BLaER1 treated with 17β-estradiol and CSF1 and Interleukin-3, amounts not matched to agents 10 nM and 100 nM (cell line): Measurements from ENCODE around the gene UGT1A5.
"Not testable (repeated sequence)": the region's sequence is repeated elsewhere in the genome, so short reads cannot be mapped to it uniquely, and the experiment has no call there.

ENCODE experiments used
- H3K27ac ChIP-seq, 11 experiments: shearing (Covaris generic); formaldehyde crosslinking; 2 replicates each; pipeline ENCODE4 v1.8.1; 2022
- H3K27me3 ChIP-seq, 11 experiments: shearing (Covaris generic); formaldehyde crosslinking; 2 replicates each; pipeline ENCODE4 v1.8.1; 2022
- H3K36me3 ChIP-seq, 11 experiments: shearing (Covaris generic); formaldehyde crosslinking; 2 replicates each; pipeline ENCODE4 v1.8.1; 2022
- H3K4me1 ChIP-seq, 10 experiments: shearing (Covaris generic); formaldehyde crosslinking; 2 replicates each; pipeline ENCODE4 v1.8.1; 2022
- H3K4me2 ChIP-seq, 11 experiments: shearing (Covaris generic); formaldehyde crosslinking; 2 replicates each; pipeline ENCODE4 v1.8.1; 2022
- H3K4me3 ChIP-seq, 10 experiments: shearing (Covaris generic); formaldehyde crosslinking; 2 replicates each; pipeline ENCODE4 v1.8.1; 2022
- H3K9ac ChIP-seq, 11 experiments: shearing (Covaris generic); formaldehyde crosslinking; 2 replicates each; pipeline ENCODE4 v1.8.1; 2022
- H3K9me3 ChIP-seq, 11 experiments: shearing (Covaris generic); formaldehyde crosslinking; replicated peaks in 1 of 11; 2 replicates each; pipeline ENCODE4 v1.8.1; 2022
- H4K20me1 ChIP-seq, 11 experiments: shearing (Covaris generic); formaldehyde crosslinking; 2 replicates each; pipeline ENCODE4 v1.8.1; 2022
- Cebpa-rat ChIP-seq, 11 experiments: shearing (Covaris generic); IDR thresholded peaks; 2 replicates each; pipeline ENCODE4 v1.8.1; 2022

The UGT1A5 gene

DNA sequence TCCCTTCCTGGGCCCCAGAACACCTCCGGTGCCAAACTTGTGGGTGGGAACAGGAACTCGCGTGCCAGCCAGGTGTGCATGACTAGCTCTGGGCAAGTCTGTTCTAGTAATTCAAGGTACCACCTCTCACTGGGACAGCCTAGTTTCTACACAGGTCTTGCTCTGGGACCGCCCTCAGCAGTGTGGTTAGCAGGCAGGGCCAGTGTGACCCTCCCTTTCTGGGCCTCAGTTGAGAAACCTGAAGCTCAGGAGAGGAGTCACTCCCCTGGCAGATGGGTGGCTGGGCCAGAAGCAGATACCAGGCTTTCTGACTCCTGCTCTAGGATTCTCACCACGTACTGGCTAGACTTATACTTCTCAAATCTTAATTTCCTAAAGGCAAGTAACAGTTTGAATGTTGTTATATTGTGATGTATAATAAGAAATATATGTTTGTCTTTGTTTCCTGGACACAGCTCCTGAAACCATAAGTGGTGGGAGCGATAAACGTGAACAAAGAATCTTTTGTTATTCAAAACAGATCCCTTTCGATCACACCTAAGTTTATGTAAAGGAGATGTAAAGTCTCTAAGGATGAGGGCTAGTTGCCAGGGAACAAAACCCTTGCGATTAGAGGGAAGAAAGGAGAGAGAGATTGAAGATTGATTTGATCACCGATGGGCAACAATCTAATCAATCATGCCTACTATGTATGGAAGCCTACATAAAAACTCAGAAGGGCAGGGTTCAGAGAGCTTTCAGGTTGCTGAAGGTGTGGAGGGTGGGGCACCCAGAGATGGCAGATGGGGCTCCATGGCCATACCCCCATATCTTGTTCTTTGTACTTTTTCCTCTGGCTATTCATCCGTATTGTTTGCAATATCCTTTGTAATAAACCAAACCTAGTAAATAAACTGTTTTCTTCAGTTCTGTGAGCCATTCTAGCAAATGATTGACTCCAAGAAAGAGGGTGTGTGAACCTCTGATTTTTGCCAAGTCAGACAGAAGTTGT lies 21.0 kb upstream of the UGT1A5 start:
- Histone ChIP-seq H3K36me3 (no peaks in the 10 kb centered on the region), H3K4me3 (no peak overlapping the region), H3K9me3 (no peaks in the 10 kb centered on the region), H3K4me1 (peaks cover 0 to 5% (median 0%) of the 10 kb centered on the region in 10 experiments; a peak in 2 of 20 replicates), H3K9ac (no peak overlapping the region), H3K27me3 (no peaks in the 10 kb centered on the region), H3K4me2 (no peak overlapping the region; a peak in 1 of 22 replicates), H4K20me1 (no peaks in the 10 kb centered on the region), H3K27ac (no peak overlapping the region)
- no peak for TF ChIP-seq Cebpa-rat (IDR thresholded peaks at IDR 0.05)

DNA sequence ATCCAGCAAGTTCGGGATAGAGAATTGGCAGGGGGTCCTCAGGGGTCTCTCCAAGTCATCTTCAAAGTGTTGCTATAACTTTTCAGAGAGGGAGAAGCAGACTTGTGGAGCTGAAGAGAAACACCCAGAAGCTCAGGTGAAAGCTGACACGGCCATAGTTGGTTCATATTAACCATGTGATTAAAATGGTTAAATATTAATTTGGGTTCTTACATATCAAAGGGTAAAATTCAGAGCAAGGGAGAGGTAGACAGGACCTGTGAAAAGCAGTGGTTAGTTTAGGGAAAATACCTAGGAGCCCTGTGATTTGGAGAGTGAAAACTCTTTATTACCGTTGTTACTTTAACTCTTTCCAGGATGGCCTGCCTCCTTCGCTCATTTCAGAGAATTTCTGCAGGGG lies 20.1 kb upstream of the UGT1A5 start, which contains the start of gene UGT1A6:
UGT1A6 (plus strand) TSS at position 243 of the 400 bp plus-strand sequence; CDS start at position 358, 115 bp downstream.
- Histone ChIP-seq H3K9ac (no peak within 1 kb of the TSS), H3K9me3 (no peaks in the 10 kb centered on the region), H3K36me3 (no peaks in the 10 kb centered on the region), H3K27me3 (no peaks in the 10 kb centered on the region), H4K20me1 (no peaks in the 10 kb centered on the region), H3K27ac (no peak within 1 kb of the TSS), H3K4me3 (no peak within 1 kb of the TSS), H3K4me1 (peaks cover 0 to 5% (median 0%) of the 10 kb centered on the region in 10 experiments; a peak in 2 of 20 replicates), H3K4me2 (no peak within 1 kb of the TSS)
- no peak for TF ChIP-seq Cebpa-rat (IDR thresholded peaks at IDR 0.05)

GRCh38 chr2:233693963-233694362 lies 18.7 kb upstream of the UGT1A5 start:
- TF ChIP-seq Cebpa-rat (IDR thresholded peaks at IDR 0.05), result no peak
- no peaks in the 10 kb centered on the region for H3K27me3 ChIP-seq
- no peak overlapping the region for H3K4me3 ChIP-seq
- H4K20me1 ChIP-seq, result no peaks in the 10 kb centered on the region
- H3K36me3 ChIP-seq, result no peaks in the 10 kb centered on the region
- no peak overlapping the region for H3K27ac ChIP-seq
- no peaks in the 10 kb centered on the region for H3K9me3 ChIP-seq
- peaks cover 0 to 5% (median 0%) of the 10 kb centered on the region in 10 experiments; a peak in 2 of 20 replicates for H3K4me1 ChIP-seq
- no peak overlapping the region for H3K4me2 ChIP-seq
- no peak overlapping the region for H3K9ac ChIP-seq

- Histone ChIP-seq H3K27ac (no peak overlapping the region; a peak in 1 of 22 replicates), H3K4me2 (no peak overlapping the region), H3K4me1 (peaks cover 0 to 7% (median 0%) of the 10 kb centered on the region in 10 experiments; a peak in 3 of 20 replicates), H3K36me3 (no peaks in the 10 kb centered on the region), H3K9me3 (peaks cover 0 to 2% (median under 1%) of the 10 kb centered on the region in 11 experiments; a peak in 6 of 22 replicates), H3K4me3 (no peak overlapping the region), H3K9ac (no peak overlapping the region), H3K27me3 (no peaks in the 10 kb centered on the region), H4K20me1 (no peaks in the 10 kb centered on the region)
- no peak for TF ChIP-seq Cebpa-rat (IDR thresholded peaks at IDR 0.05)
Observed at GRCh38 chr2:233698740-233699139, 14.0 kb upstream of the UGT1A5 start.

DNA sequence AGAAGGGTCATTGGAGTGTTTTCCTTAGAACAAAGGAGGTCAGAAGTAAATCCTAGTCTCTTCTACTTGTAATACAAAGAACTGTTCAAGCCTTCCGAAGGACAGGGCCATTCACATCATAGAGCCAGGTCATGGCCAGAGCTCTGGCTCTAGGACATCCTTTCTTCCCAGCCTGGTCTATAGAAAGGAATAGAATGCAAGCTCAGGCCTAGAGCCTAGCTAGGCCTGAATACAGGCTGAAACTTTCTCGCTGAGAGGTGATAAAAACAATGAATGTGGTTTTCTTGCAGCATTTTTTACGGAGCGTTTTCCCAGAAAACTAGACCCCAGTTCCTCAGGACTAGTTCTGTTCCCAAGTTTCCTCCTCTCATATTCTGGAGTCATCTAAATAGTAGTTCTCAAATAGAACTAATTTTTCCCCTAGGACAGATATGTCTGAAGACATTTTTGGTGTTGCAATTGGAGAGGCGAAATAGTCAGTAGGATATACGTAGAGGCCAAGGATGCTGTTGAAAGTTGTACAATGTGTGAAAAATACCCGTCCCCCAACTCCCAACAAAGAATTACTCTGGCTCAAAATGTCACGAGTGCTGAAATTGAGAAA lies 13.2 kb upstream of the UGT1A5 start:
- TF ChIP-seq Cebpa-rat (IDR thresholded peaks at IDR 0.05), result no peak
- Histone ChIP-seq H3K36me3 (no peaks in the 10 kb centered on the region), H3K4me2 (peak overlapping the region in 2 of 11 experiments; percentile 24 to 37; a peak in 2 of 22 replicates), H3K9ac (no peak overlapping the region; a peak in 1 of 22 replicates), H3K27me3 (no peaks in the 10 kb centered on the region), H4K20me1 (no peaks in the 10 kb centered on the region), H3K27ac (peak overlapping the region in 7 of 11 experiments; percentile 8 to 57 (median 47); a peak in 7 of 22 replicates), H3K9me3 (peaks cover 0 to 6% (median 4%) of the 10 kb centered on the region in 11 experiments; a peak in 7 of 22 replicates), H3K4me1 (peaks cover 0 to 7% (median 0%) of the 10 kb centered on the region in 10 experiments; a peak in 3 of 20 replicates), H3K4me3 (no peak overlapping the region)

DNA sequence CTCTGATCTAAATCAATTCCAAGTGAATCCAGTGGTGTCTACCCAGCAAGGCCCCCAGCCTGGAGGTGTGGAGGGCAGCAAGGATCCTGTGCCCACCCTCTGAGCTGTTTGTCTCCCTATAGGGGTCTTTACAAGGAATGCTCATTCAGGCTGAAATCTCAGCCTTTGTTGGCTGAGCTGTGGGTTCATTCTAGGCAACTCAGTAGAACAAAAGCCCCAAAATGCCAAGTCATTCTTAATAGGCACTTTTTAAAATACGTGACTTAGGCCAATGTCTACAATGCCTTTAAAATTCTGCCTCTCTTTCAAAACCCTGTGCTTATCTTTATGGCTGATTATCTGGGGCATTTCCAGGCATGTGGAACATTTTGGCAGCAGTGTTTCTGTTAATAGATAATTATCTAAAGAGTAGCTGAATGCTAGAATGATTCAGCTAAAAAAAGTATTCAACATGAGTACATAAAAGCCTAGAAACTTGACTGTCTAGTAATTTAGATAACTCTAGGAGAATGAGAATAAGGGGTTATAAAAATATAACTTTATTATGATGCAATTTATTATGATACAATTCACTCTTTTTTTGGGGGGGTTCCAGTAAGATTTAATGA lies 12.6 kb upstream of the UGT1A5 start:
- Histone ChIP-seq H3K9me3 (peaks cover 0 to 6% (median 4%) of the 10 kb centered on the region in 11 experiments; a peak in 7 of 22 replicates), H4K20me1 (no peaks in the 10 kb centered on the region), H3K4me1 (peaks cover 0 to 7% (median 0%) of the 10 kb centered on the region in 10 experiments; a peak in 3 of 20 replicates), H3K4me3 (no peak overlapping the region), H3K4me2 (peak overlapping the region in 2 of 11 experiments; percentile 24 to 37; a peak in 2 of 22 replicates), H3K27ac (peak overlapping the region in 7 of 11 experiments; percentile 8 to 57 (median 47); a peak in 7 of 22 replicates), H3K9ac (no peak overlapping the region; a peak in 2 of 22 replicates), H3K36me3 (no peaks in the 10 kb centered on the region), H3K27me3 (no peaks in the 10 kb centered on the region)
- TF ChIP-seq Cebpa-rat (IDR thresholded peaks at IDR 0.05), result no peak

DNA sequence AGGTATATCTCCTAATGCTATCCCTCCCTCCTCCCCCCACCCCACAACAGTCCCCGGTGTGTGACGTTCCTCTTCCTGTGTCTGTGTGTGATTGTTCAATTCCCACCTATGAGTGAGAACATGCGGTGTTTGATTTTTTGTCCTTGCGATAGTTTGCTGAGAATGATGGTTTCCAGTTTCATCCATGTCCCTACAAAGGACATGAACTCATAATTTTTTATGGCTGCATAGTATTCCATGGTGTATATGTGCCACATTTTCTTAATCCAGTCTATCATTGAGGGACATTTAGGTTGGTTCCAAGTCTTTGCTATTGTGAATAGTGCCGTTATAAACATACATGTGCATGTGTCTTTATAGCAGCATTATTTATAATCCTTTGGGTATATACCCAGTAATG lies 11.9 kb upstream of the UGT1A5 start:
- H3K36me3 ChIP-seq, H3K4me1 ChIP-seq, H3K27ac ChIP-seq, H3K27me3 ChIP-seq, H4K20me1 ChIP-seq, H3K4me2 ChIP-seq, H3K4me3 ChIP-seq, H3K9me3 ChIP-seq, H3K9ac ChIP-seq: not testable (repeated sequence)

- TF ChIP-seq Cebpa-rat (IDR thresholded peaks at IDR 0.05), result no peak
- Histone ChIP-seq H3K4me2 (no peak overlapping the region), H3K4me3 (no peak overlapping the region), H3K36me3 (no peaks in the 10 kb centered on the region), H3K9me3 (peaks cover 0 to 6% (median 4%) of the 10 kb centered on the region in 11 experiments; a peak in 7 of 22 replicates), H3K9ac (no peak overlapping the region), H3K4me1 (peaks cover 0 to 7% (median 0%) of the 10 kb centered on the region in 10 experiments; a peak in 3 of 20 replicates), H3K27me3 (no peaks in the 10 kb centered on the region), H4K20me1 (no peaks in the 10 kb centered on the region), H3K27ac (no peak overlapping the region)
Observed at GRCh38 chr2:233702238-233702637, 10.5 kb upstream of the UGT1A5 start.
